ENCODE results near the gene RET.

- TF ChIP-seq CTCF (IDR thresholded peaks at IDR 0.05) (no peak), POLR2A (IDR thresholded peaks at IDR 0.05) (no peak)
Observed at GRCh38 chr10:43058716-43059335, 18.0 kb upstream of the RET start.

All from ovary (tissue), 3 donors.